NCI-H226 (cell line): Measurements from ENCODE around the gene LRRIQ4.

Experiments used
- DNase-seq: peaks from one replicate; pipeline ENCODE4 v3.0.0-alpha.2; 2015

LRRIQ4 gene

GRCh38 chr3:169811631-169812331, 889 bp upstream of the LRRIQ4 start:
- peak; percentile 8 for DNase-seq

GRCh38 chr3:169813278-169813677, 608 bp downstream of the LRRIQ4 start:
- DNase-seq, result no peak

DNA sequence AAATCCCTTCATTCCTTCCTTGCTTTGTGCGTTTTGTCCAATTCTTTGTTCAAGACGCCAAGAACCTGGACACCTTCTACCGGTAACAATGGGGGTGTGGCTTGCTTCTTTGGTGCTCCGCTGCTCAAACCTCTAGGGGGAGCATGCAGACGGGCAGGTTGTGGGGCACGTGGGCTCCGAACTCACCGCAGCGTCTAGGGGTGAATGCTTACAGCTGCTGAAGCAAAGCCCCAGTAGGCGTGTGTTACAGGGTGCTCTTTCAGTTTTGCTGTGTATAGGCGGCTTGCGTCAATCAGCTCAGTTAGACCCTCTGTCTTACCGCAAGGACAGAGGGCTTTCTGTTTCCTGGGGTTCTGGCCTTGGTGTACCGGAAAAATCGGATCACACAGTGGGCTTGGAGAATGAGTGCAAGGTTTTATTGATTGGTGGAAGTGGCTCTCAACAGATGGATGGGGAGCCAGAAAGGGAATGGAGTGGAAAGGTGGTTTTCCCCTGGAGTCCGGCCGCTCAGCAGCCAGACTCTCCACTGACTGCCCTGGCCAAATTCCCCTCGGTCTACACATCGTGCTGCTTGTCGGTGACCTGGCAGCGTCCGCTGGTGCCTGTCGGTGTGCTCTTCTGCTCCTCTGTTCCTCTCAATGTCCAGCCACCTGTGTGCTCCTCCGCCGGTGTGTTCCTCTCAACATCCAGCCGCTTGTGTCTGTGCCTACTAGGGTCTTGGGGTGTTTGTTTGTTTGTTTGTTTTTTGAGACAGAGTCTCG, 1.3 kb downstream of the LRRIQ4 start:
- no peak for DNase-seq

DNA sequence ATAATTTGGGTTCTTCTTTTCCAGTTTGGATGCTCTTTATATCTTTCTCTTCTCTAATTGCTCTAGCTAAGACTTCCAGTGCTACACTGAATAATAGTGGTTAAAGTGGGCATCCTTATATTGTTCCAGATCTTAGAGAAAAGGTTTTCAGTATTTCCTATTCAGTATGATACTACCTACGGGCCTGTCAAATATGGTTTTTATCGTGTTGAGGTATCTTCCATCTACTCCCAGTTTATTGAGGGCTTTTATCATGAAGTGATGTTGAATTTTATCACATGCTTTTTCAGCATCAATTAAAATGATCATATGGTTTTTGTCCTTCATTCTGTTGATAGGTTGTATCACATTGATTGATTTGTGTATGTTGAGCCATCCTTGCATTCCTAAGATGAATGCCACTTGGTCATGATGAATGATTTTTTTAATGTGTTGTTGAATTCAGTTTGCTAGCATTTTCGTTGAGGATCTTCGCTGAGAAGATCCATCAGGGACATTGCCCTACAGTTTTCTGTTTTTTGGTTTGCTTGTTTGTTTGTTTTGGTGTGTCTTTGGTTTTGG, 3.0 kb downstream of the LRRIQ4 start:
- no peak for DNase-seq

- peak; percentile 43 for DNase-seq
Measured at GRCh38 chr3:169818316-169818715, 5.6 kb downstream of the LRRIQ4 start.

GRCh38 chr3:169822091-169822490, 9.4 kb downstream of the LRRIQ4 start:
- DNase-seq, result no peak

- no peak for DNase-seq
Measured at GRCh38 chr3:169822540-169822939, 9.9 kb downstream of the LRRIQ4 start.

DNA sequence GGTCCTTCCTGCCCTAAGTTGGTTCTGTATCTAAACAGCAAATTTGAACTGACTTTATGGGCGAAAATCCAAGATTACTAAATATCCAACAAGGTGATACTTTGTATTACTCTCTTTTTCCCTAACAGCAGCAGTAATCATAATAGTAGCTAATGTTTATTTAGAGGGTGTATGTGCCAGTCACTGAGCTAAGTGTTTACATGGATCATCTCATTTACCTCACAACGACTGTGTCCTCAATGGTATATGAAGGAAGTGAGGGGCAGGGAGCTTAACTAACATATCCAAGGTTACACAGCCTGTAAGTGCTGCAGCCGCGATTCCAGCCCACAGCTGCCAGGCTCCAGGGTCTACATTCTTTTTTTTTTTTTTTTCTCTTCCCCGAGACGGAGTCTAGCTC, 10.3 kb downstream of the LRRIQ4 start:
- no peak for DNase-seq

- peak; percentile 20 for DNase-seq
Measured at GRCh38 chr3:169825316-169825715, 12.6 kb downstream of the LRRIQ4 start.

DNA sequence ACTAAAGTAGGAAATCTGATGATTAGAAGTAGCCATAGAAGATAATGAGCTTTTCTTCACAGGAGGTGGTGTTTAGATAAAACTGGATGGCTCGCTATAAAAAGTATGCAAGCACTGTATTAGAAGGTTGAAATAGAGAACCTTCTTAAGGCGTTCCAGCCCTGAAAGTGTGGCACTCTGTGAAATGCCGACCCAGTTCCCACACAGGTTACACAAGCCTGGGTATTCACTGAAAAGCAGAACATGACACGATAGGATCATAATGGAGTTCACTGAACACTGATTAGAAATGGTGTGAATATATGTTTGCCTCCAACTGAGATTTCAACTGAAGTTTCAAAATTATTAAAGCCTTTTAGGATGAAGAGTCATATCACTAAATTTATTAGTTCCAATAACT, 15.0 kb downstream of the LRRIQ4 start:
- no peak for DNase-seq

- DNase-seq, result no peak
Measured at GRCh38 chr3:169835533-169835932, 22.9 kb downstream of the LRRIQ4 start.

GRCh38 chr3:169836078-169836941, 23.6 kb downstream of the LRRIQ4 start:
- DNase-seq, result peak; percentile 10

- DNase-seq, result no peak
Measured at GRCh38 chr3:169836942-169837275, 24.2 kb downstream of the LRRIQ4 start.

DNA sequence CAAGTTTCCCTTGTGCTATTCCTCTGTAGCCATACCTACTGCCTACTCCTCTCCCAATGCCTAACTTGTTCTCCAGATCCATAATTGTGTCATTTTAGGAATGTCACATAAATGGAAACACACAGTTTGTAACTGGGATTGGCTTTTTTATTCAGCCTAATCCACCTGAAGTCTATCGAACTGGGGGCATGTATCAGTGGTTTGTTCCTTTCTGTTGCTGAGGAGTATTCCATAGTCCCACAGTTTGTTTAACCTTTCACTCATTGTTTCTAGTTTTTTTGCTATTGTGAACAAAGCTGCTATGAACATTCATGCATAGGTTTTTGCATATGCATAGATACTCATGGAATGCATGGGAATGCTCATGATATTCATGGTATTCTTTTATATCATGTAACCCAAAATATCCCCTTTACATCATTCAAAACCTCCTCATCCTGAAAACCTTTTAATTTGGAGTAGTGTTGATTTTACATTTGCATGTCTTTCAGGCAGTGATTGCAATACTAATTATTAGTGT, 25.9 kb downstream of the LRRIQ4 start:
- no peak for DNase-seq

DNA sequence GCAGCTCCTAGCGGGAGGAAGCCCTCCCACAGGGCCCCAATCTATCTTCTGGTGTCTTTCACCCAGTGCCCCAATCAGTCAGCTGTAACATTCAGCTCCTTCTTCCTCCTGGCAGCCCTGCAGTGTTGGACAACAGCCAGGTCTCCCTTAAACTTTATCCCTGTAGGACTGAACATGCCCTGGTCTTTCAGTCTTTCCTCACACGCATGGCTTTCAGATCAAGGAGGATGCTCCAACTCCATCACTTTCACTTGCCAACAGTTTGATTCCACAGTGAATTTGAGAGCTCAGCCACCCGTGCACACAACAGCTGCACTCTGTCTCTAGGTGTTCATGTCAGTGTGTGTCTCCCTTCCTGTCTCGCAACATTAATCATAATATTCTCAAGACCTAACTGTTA, 28.5 kb downstream of the LRRIQ4 start:
- no peak for DNase-seq

DNA sequence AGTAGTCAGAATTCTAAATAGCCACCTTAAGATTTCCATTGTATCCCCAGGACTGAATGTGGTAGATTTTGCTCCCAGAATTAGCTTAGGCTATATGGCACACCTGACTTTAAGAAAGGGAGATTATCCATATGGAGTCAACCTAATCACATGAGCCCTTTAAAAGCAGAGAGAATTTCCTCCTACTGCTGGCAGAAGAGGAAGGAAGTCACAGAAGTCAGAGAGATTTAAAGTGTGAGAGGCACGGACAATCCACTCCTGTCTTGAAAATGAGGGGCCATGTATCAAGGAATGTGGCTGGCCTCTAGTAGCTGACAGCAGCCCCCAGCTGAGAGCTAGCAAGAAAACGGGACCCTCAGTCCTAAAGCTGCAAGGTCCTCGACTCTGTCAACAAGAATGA, 30.3 kb downstream of the LRRIQ4 start:
- no peak for DNase-seq

DNA sequence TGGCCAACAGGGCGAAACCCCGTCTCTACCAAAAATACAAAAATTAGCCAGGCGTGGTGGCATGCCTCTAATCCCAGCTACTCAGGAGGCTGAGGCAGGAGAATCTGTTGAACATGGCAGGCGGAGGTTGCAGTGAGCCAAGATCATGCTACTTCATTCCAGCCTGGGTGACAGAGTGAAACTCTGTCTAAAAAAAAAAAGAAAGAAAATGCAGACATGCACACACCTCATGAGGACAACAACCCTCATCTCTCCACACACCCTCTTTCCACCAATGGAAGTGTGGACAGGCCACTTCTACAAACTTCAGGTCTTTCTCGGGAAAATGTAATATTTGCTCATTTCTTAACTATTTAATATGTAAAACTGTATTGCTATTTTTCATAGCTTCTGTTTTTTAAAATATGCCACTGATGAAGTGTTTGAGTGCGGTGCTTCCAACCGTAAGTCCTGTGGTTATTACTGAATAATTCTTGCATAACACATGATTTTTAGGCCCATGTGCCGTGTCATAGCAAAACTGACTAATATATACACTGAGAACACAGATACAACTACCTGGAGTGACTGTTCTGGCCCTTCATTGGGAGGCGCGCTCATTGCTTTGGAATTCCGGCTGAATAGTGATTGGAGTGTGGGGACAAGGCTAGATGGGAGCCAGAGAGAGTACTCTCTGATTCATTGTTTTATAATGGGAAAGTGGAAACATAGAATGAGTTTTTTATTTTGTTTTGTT, 34.0 kb downstream of the LRRIQ4 start:
- DNase-seq, result peak; percentile 86

DNA sequence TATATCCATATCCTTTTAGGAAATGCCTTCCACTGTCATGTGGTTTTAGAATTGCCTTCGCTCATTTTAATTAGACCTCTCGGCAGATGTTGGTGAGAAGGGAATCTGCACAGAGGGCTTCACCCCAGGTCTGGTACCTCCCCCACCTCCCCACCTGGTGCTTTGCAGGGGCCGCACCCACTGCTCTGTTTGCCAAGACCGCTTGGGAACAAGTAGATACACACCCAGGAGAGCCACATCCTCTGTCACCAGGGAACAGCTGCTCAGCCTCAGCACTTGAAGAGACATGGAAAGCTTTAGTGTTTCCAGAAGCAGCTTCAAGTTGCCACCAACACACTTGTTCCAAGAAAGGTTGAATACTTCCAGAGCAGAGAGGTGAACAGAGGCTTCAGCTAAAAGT, 35.2 kb downstream of the LRRIQ4 start:
- no peak for DNase-seq

- no peak for DNase-seq
Measured at GRCh38 chr3:169848741-169849140, 36.1 kb downstream of the LRRIQ4 start.

DNA sequence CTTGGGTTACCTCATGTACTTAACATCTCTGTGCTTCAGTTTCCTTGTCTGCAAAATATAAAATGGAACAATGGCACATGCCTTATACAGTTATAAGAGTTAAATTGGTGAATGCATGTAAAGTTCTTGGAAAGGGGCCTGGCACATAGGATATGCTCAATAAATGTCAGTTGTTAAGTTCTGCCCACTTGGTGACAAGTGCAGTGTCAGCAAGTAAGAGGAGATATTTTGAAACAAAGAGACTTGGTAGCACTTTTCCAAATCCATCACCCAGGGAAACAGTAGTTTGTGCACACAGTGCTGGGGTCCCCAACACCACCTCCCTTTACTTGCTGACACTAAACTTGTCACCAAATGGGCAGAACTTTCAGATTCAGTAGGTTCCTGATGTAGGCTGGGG, 37.9 kb downstream of the LRRIQ4 start:
- DNase-seq, result no peak

- DNase-seq, result no peak
Measured at GRCh38 chr3:169855514-169855913, 42.8 kb downstream of the LRRIQ4 start.

GRCh38 chr3:169857811-169858210, 45.1 kb downstream of the LRRIQ4 start:
- no peak for DNase-seq
